ENCODE measurements around the gene DBI.
"Not testable (repeated sequence)": the region's sequence is repeated elsewhere in the genome, so short reads cannot be mapped to it uniquely, and the experiment has no call there.

Gene DBI

DNA sequence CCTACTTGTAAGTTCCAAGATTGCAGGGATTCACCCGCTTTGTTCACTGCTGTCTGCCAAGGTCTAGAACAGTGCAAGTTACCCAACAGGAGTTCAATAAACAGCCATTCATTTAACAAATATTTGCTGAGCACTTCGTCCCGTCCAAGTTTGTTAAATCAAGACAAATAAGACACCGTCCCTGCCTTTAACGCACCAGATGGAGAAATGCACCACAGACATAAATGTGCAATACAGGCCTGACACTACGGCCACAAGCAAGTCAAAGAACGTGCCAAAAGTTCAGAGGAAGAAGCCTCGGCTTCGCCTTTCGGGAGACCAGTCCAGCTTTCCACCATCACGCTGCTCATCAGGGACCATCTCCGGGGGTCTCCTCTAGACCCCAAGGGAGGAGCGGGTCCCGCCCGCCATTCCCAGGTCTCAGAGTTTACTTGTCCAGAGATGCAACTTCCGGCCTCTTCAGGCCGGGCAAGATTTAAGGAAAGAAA, 572 bp upstream of the DBI start:
- no peak for DNase-seq

DNA sequence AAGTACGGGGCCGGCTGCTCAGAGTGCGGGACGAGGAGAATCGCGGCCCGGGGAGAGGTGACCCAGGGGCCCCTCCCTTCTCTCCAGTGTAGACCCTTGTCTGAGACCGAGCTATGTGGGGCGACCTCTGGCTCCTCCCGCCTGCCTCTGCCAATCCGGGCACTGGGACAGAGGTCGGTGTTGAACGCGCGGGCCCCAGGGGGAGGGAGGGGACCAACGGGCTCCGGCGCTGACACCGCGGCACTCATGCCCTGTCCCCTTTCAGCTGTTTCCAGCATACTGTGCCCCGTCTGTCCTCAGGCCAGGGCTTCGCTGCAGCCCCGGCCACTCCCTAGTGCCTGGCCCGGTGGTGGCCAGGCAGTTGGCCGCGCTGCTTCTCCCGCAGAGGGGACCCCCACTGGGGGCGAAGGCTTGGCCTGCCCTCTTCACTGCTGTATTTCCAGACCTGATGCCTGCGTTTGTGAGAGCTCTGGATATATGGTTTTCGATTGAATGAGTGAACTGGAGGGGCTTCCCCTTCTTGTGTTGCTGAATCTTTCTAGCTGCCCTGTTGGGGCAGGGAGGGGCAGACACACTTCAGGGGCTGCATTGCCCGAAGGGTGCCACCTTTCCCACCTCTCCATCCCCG, 809 bp downstream of the DBI start:
- no peak for DNase-seq

DNA sequence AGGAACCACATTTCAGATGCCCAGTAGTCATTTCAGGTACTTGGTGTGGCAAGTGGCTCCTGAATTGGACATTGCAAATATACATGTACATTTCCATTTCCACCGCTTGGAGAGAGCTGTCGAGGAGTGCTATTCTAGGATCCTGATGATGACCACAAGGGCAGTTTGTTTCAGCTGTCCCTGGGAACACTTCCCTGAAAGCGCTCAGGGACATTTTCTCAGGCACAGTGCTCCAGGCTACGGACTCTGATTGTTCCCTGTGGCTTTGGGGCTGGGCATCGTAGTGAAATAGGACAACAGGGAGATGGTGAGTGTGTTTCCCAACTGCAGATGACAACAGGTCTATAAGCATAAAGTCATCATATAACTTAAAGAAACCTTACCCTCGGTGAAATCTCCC, 3.1 kb downstream of the DBI start:
- no peak for DNase-seq

GRCh38 chr2:119371111-119371510, 4.3 kb downstream of the DBI start:
- DNase-seq = no peak

DNA sequence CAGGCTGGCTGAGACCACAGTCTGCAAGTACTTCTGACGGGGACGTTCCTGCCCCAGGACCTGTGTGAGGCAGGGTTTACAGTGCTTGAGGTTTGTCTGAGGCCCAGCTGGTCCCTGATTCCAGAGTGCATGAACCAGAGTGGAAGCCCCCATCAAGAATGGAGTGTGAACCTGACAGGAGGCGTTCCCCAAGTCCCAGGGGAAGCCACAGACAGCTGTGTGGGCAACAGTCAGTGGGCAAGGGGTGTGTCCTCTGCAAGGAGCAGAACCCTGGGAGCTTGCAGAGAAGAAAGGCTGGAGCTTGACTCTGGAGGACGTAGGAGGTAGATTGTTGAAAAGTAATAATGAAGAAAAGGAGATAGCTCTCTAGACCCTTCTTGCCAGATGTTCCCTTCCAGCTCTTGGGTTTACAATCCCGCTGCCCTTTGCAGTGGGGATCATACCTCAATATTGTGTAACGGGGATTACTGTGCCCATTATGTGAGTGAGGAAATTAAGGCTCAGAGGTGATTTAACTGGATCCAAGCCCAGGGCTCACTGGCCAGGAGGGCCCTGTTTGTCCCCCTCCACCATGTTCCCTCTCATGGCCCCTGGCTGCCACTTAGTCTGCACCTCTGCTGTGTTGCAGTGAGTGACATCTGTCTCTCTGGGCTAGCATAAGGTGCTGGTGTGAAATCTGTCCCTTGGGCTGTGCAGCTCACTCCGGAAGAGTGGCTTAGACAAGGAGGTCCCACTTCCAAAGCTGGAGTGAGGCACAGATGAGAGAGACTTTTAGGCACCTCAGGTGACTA, 6.2 kb downstream of the DBI start:
- no peak for DNase-seq

GRCh38 chr2:119373907-119374745, 7.3 kb downstream of the DBI start:
- DNase-seq = not testable (repeated sequence)

GRCh38 chr2:119376406-119376805, 9.6 kb downstream of the DBI start:
- DNase-seq = not testable (repeated sequence)

GRCh38 chr2:119376810-119377209, 10.0 kb downstream of the DBI start:
- DNase-seq = no peak

GRCh38 chr2:119377294-119377992, 10.7 kb downstream of the DBI start:
- DNase-seq = no peak

GRCh38 chr2:119377993-119378345, 11.2 kb downstream of the DBI start:
- no peak for DNase-seq

- no peak for DNase-seq
Observed at GRCh38 chr2:119378566-119378965, 11.8 kb downstream of the DBI start.

DNA sequence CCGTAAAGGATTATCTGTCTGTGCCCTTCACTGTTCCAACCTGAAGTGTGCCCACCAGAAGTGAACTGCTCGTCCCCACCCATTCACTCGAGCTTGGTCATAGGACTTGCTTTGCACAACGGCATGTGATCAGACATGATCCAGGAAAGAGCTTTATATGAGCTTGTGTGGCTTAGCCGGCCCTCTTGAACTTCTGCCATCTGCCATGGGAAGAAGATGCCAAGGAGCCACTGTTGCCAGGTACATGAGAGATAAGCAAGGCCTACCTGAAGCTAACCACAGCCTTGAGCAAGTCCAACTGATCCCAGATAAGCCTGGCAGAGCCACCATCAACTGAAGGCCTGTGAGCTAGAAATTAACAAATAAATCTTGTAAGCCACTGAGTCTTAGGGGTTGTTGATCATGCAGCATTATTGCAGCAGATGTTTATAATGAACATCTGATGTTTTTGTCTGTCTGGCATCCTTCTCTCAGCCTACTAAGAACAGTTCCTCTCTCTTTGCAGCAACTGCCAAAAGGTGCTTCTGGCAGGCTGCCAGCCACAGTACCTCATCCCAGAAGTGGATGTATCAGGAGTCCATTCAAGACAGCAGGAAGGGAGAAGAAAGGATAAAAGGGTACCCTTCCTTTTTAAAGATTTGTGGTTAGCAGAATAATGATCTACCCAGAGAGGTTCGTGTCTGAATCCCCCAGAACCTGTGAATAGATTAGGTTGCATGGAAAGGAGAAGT, 16.8 kb downstream of the DBI start:
- no peak for DNase-seq

DNA sequence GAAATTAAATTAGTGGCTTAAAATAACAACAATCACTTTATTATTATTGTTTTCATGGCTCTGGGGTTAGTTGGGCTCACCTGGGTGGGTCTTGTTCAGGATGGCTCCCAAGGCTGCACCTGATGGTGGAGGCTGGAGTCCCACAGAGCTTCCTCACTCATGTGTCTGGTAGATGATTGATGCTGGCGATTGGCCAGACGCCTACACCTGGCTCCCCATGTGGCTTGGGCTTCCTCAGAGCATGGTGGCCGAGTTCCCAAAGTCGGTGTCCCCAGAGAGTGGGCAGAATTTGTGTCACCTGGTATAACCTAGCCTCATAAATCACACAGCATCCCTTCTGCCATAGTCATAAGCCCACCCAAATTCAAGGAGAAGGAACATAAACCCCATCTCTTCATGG, 18.2 kb downstream of the DBI start:
- DNase-seq = no peak

DNA sequence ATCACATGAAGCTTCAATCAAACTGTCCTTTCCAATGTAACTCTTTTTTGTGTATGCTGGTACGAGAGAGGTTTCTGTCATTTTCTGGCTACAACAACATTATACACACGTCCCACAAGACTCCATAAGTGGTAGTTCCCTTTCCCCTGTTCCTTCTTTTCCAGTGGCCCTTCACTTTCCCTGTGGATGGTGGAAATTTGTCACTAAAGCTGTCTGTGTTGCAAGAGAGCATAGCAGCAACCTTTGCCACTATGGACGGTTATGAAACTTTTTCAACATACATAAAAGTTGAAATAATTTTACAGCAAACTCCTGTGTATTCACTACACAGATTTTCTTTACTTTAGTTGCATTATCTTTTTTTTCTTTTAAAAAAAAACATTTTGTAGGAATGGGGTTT, 18.7 kb downstream of the DBI start:
- DNase-seq = no peak

DNA sequence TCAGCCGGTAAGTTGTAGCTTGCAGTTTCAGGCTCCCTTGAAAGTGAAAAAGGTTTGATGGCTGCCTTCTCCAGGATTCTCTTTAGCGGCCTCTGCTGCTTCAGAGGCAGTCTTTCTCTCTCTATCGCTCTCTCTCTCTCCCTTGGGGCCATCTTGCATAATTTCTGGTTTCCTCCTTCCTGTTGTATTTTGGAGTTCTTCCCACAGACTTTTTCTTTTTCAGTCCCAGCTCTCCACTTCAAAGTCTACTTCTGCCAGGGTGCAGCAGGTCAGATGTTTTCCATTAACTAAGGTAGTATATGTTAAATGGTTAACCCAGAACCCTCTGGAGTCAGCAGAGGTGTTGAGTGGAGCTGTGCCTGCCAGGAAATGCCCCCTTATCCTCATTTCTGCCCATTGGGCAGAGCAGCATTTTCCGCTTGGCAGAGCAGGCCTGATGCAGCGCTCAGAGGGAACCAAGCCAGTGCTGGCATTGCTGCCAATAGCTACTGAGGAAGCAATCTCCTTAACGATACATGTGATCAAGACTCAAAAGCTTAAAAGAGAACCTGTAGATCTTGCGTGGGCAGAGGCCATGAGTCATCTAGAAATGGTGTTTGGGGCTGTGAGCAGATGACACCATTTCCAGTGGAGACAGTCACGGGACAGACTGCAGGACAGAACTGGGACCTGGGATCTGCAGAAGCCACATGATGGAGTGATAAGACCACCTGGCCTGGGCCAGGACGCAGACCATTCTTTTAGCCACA, 20.8 kb downstream of the DBI start:
- no peak for DNase-seq

DNA sequence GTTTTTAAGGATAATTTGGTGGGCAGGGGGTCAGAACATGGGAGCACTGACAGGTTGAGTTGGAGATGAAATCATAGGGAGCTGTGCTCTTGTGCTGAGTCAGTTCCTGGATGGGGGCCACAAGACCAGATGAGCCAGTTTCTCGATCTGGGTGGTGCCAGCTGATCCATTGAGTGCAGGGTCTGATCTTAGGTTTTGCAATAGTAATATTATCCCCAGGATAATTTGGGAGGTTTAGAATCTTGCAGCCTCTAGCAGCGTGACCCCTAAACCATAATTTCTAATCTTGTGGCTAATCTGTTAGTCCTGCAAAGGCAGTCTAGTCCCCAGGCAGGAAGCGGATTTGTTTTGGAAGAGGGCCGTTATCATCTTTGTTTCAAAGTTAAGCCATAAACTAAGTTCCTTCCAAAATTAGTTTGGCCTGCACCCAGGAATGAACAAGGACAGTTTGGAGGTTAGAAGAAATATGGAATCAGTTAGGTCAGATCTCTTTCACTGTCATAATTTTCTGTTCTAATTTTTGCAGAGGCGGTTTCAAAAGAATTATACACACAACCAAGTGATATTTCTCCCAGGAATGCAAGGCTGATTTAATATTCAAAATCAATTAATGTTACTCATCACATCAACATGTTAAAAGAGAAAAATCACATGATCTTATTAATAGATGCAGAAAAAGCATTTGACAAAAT, 23.0 kb downstream of the DBI start:
- DNase-seq = no peak

DNA sequence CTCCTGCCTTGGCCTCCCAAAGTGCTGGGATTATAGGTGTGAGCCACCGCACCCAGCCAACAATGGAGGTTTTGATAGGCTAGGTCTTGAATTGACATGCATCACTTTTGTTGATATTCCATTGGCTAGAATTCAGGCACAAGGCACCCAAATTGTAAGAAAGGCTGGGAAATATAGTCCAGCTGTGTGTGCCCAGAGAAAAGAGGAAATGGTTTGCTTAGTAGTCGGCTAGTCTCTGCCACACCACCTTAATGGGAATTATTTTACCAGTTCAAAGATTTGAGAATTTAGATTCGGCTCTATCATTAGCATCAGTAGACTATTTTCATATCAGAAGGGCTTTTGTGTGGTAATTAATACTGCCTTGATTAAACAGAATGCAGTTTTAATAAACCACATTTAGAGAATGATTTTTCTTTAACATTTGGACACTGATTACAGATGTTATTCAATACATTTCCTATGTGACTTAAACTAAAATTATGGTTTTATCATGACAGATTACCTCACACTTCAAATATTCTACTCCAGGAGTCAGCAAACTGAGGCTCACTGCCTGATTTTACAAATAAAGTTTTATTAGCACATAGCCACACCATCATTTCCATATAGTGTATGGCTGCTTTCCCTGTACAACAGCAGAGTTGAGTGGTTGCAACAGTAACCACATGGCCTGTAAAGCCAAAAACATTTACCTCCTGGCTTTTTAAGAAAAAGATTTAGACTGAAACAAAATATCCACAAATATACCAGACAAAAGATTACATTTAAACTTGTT, 27.4 kb downstream of the DBI start:
- DNase-seq = no peak

DNA sequence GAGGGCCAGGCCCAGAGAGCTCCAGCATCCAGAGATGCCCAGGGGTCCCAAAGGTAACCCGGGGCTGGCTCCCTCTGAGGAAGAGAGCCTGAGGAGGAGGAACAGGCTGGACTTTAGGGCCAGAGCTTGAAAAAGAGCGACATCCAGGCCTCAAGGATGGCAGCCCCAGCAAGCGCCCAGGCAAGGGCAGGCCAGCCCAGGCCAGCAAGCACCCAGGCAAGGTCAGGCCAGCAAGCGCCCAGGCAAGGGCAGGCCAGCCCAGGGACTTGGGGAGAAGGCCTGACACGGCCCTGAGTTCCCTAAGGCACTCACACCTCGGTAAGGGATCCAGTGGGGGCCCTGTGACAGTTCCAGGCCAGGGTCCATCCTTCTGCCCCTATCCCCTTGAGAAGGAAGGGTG, 30.4 kb downstream of the DBI start:
- no peak for DNase-seq

GRCh38 chr2:119402106-119402505, 35.3 kb downstream of the DBI start:
- DNase-seq = no peak
